ENCODE results near the gene THSD8.
"Not testable (repeated sequence)": the region's sequence is repeated elsewhere in the genome, so short reads cannot be mapped to it uniquely, and the experiment has no call there.

The THSD8 gene

DNA sequence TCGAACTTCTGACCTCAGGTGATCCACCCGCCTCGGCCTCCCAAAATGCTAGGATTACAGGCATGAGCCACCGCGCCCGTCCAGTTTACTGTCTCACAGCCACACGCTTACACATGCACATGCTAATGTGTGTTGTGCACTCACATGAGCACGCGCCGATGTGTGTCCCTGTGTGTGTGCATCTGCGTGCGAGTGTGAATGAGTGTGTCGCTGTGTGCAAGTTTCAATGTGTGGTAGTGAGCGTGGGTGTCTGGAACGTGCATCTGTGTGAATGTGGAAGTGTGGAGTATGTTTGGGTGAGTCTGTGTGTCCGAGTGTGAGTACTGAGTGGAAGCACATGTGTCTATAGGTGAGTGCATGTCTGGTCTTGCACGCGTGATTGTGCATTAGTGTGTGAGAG lies 40.6 kb downstream of the THSD8 start:
- H3K4me3 Mint-ChIP-seq = no peak overlapping the region
- peaks cover 92% of the 10 kb centered on the region for H3K27me3 Mint-ChIP-seq
- no peak for ATAC-seq
- peaks cover 34% of the 10 kb centered on the region for H3K4me1 Mint-ChIP-seq
- H3K36me3 Mint-ChIP-seq = no peaks in the 10 kb centered on the region
- peaks cover 3% of the 10 kb centered on the region for H3K9me3 Mint-ChIP-seq
- no peak overlapping the region for H3K27ac Mint-ChIP-seq

- Mint-ChIP-seq H3K4me1 (peaks cover 38% of the 10 kb centered on the region), H3K36me3 (no peaks in the 10 kb centered on the region), H3K27me3 (peaks cover 86% of the 10 kb centered on the region), H3K9me3 (peaks cover 3% of the 10 kb centered on the region), H3K27ac (no peak overlapping the region), H3K4me3 (no peak overlapping the region)
- ATAC-seq = no peak
Observed at GRCh38 chr19:12843328-12843727, 41.5 kb downstream of the THSD8 start.

DNA sequence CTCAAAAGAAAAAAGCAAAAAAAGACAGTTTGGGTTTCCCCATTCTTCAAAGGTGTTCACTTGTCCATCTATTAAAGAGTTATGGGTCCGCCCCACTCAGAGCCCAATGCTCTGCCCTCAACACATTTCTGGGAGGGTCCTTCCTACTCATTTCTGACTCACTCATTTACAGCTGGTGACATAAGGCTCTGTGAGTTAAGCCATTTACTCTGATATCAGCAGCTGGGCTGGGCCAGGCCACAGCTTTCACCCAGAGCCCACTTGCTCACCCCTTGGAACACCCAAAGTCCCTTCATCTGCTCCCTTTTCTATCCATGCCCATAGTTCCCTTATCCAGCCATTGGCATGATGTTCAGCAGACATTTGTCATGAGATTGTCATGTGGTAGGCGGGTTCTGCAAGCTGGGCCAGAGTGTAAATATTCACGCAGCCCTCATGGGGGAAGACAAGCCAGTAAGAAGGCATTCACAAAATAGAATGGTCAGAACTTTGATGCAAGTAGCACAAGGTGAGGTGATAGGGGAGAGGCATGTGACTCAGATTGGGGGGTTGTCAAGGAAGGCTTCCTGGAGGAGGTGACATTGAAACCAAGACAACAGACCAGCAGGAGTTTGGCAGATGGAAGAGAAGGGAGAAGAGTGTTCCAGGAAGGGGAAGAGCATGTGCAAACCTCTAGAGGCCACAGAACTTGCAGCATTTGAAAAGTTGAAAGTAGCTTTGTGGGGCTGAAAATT lies 42.3 kb downstream of the THSD8 start:
- ATAC-seq = no peak
- H3K4me3 Mint-ChIP-seq = no peak overlapping the region
- no peak overlapping the region for H3K27ac Mint-ChIP-seq
- H3K4me1 Mint-ChIP-seq = peaks cover 30% of the 10 kb centered on the region
- peaks cover 78% of the 10 kb centered on the region for H3K27me3 Mint-ChIP-seq
- no peaks in the 10 kb centered on the region for H3K36me3 Mint-ChIP-seq
- peaks cover 3% of the 10 kb centered on the region for H3K9me3 Mint-ChIP-seq

- not testable (repeated sequence) for ATAC-seq, H3K4me3 Mint-ChIP-seq
Observed at GRCh38 chr19:12846613-12847012, 44.7 kb downstream of the THSD8 start.

DNA sequence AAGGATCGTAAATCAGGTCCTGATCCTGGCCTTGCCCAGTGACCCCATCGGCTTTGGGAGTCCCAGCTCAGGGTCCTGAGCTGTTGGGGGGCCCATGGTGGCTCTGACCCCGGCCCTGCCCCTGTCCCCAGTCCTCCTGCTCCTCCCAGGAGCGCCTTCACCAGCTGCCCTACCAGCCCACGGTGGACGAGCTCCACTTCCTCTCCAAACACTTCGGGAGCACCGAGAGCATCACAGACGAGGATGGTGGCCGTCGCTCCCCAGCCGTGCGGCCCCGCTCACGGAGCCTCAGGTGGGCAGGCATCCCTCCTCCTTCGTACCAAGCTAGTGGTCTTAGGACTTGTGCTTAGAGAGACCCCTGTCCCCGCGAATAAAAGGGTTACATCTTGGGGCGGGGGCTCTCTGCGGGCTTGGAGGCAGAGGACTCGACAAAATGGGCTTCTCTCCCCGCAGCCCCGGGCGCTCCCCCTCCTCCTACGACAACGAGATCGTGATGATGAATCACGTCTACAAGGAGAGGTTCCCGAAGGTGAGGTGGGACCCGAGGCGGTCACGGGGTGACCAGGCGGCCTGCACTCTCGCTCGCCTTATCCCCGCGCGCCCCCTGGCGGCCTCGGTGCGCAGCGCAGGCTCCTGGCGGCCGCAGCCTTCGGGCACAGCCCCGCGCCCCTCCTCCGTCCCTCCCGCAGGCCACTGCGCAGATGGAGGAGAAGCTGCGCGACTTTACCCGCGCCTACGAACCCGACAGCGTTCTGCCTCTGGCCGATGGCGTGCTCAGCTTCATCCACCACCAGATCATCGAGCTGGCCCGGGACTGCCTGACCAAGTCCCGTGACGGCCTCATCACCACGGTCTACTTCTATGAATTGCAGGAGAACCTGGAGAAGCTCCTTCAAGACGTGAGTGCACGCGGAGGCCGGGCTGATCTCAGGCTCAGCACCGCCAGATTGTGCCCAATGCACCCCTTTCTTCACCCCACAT lies 45.6 kb downstream of the THSD8 start:
- H3K27ac Mint-ChIP-seq = no peak overlapping the region
- ATAC-seq = peak; percentile 95
- H3K4me1 Mint-ChIP-seq = peaks cover 9% of the 10 kb centered on the region
- no peaks in the 10 kb centered on the region for H3K36me3 Mint-ChIP-seq
- peak overlapping the region; percentile 60 for H3K4me3 Mint-ChIP-seq
- no peaks in the 10 kb centered on the region for H3K9me3 Mint-ChIP-seq
- peaks cover 45% of the 10 kb centered on the region for H3K27me3 Mint-ChIP-seq

More at GRCh38 chr19:12846613-12847012, 44.7 kb downstream of the THSD8 start:
- H3K27ac Mint-ChIP-seq, H3K36me3 Mint-ChIP-seq, H3K9me3 Mint-ChIP-seq: not testable (repeated sequence)
- peaks cover 53% of the 10 kb centered on the region for H3K27me3 Mint-ChIP-seq
- H3K4me1 Mint-ChIP-seq = peaks cover 12% of the 10 kb centered on the region

Measured in stimulated activated memory B cell treated with anti-CD40 and anti-IgM and Interleukin-4, amounts not matched to agents 10 μg/mL and 1 μg/mL and 100 μg/mL, for 72 hours (primary cell).